Thymus (tissue), 11 donors: ENCODE data around the gene CKB. TPM values are rescaled to one million over a fixed set of nuclear protein-coding genes. Genes with fewer than 3 reads are reported as not detected.
A peak's percentile ranks its signal among the peaks of the same experiment; 100 is the strongest.

Experiments used
- DNase-seq, 9 donors: peaks; one replicate each; pipeline ENCODE4 v3.0.0-alpha.2; 2013; ENCODE audit warnings: low spot score in 9 of 9, low read depth in 6 of 9, missing footprints in 1 of 9
- H3K27ac ChIP-seq, 2 donors: one replicate each; pipeline ENCODE4 v1.5.1; 2013; ENCODE audit warnings: control low read depth in 1 of 2, low read depth in 1 of 2, low read length in 1 of 2, mild to moderate bottlenecking in 1 of 2, moderate library complexity in 1 of 2
- H3K27me3 ChIP-seq, 2 donors: one replicate each; pipeline ENCODE4 v1.5.1; 2013; ENCODE audit warnings: low read length in 1 of 2; ENCODE audit not compliant: control insufficient read depth in 2 of 2, insufficient read depth in 1 of 2
- H3K36me3 ChIP-seq, 2 donors: one replicate each; pipeline ENCODE4 v1.5.1; 2013; ENCODE audit warnings: low read length in 1 of 2, mild to moderate bottlenecking in 1 of 2, moderate library complexity in 1 of 2; ENCODE audit not compliant: control insufficient read depth in 2 of 2, insufficient read depth in 2 of 2
- H3K4me1 ChIP-seq, 2 donors: one replicate each; pipeline ENCODE4 v1.5.1; 2013; ENCODE audit warnings: low read length in 2 of 2; ENCODE audit not compliant: control insufficient read depth in 2 of 2, insufficient read depth in 2 of 2
- H3K4me3 ChIP-seq, 2 donors: one replicate each; pipeline ENCODE4 v1.5.1; 2013; ENCODE audit warnings: low read length in 2 of 2, control low read depth in 1 of 2, mild to moderate bottlenecking in 1 of 2
- H3K9me3 ChIP-seq, 2 donors: one replicate each; pipeline ENCODE4 v1.5.1; 2013; ENCODE audit warnings: low read length in 1 of 2, mild to moderate bottlenecking in 1 of 2; ENCODE audit not compliant: control insufficient read depth in 2 of 2, insufficient read depth in 1 of 2
- WGBS: extraction: QIAGEN DNeasy Blood & Tissue Kit; methylation state at CpG from one replicate; pipeline ENCODE4 v1.1.7; 2013; 5-methylcytosine and 5-hydroxymethylcytosine counted together
- polyA plus RNA-seq: library from polyadenylated mRNA; stranded (reverse); fragments of 200-250 nt; gene quantifications from one replicate; pipeline ENCODE4 v1.2.3, GENCODE V29; 2013
- total RNA-seq: library from RNA; stranded (reverse); fragments of 120-200 nt; gene quantifications from one replicate; pipeline ENCODE4 v1.2.4, GENCODE V29; 2013
- donor health status: healthy.

The CKB gene
- total and polyA plus RNA-seq, 2 donors: 8.6 to 37.9 TPM

DNA sequence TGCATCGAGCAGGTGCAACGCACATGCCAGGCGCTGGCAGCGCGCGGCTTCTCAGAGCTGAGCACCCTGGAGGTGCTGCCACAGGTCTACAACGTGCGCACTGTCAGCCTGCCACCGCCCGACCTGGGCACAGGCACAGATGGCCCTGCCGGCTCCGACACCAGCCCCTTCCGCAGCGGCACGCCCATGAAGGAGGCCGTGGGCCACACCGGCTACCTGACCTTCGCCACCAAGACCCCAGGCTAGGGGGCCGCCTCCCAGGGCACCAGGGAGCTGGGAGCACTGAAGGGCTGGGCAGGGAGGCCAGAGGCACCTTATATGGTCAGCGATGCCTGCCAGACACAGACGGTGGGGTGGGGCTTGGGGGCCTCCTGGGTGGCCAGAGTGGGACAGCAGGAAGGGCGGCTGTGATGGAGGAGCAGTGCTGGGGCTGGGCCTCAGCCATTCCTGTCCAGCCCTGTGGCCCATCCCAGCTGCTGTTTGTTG lies 12.0 kb upstream of the CKB start:
- 97% methylated on average over 22 of the region's 22 CpGs for WGBS
- peaks cover 4 to 9% of the 10 kb centered on the region in 2 donors for H3K4me1 ChIP-seq
- no peaks in the 10 kb centered on the region for H3K9me3 ChIP-seq
- no peak overlapping the region for H3K4me3 ChIP-seq
- peaks cover 0 to 12% of the 10 kb centered on the region in 2 donors for H3K27me3 ChIP-seq
- DNase-seq: no peak
- H3K27ac ChIP-seq: no peak overlapping the region
- H3K36me3 ChIP-seq: peaks cover 3 to 20% of the 10 kb centered on the region in 2 donors

DNA sequence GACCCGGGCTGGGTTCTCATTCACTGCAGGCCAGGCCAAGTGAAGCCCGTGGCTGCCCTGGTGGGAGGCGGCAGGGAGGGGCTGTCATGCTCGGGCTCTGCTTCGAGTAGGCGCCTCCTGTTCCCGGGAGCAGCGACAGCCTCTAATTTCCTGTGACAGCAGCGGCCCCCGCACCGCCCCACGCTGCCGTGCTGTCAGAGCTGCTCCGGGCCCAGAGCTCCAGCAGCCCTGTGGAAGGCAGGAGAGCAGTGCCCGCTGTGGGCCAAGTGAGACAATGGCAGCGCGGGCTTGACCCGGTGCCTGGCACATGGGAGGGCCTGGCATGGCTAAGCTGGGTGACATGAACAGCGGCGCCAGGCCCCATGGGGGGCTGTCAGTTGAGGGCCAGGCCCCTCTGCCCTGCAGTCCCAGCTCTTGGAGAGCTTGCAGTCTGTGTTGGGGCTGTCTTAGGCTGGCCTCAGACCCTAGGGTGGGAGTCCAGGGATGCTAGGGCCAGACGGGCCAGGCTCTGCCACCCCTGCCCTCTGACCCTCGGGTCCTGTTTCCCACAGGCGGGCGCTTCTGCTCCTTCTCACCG lies 11.5 kb upstream of the CKB start:
- H3K4me3 ChIP-seq: no peak overlapping the region
- peaks cover 3 to 20% of the 10 kb centered on the region in 2 donors for H3K36me3 ChIP-seq
- H3K9me3 ChIP-seq: no peaks in the 10 kb centered on the region
- DNase-seq: no peak
- peaks cover 6 to 12% of the 10 kb centered on the region in 2 donors for H3K4me1 ChIP-seq
- WGBS: 97% methylated on average over 25 of the region's 25 CpGs
- H3K27me3 ChIP-seq: peaks cover 0 to 9% of the 10 kb centered on the region in 2 donors
- no peak overlapping the region for H3K27ac ChIP-seq

DNA sequence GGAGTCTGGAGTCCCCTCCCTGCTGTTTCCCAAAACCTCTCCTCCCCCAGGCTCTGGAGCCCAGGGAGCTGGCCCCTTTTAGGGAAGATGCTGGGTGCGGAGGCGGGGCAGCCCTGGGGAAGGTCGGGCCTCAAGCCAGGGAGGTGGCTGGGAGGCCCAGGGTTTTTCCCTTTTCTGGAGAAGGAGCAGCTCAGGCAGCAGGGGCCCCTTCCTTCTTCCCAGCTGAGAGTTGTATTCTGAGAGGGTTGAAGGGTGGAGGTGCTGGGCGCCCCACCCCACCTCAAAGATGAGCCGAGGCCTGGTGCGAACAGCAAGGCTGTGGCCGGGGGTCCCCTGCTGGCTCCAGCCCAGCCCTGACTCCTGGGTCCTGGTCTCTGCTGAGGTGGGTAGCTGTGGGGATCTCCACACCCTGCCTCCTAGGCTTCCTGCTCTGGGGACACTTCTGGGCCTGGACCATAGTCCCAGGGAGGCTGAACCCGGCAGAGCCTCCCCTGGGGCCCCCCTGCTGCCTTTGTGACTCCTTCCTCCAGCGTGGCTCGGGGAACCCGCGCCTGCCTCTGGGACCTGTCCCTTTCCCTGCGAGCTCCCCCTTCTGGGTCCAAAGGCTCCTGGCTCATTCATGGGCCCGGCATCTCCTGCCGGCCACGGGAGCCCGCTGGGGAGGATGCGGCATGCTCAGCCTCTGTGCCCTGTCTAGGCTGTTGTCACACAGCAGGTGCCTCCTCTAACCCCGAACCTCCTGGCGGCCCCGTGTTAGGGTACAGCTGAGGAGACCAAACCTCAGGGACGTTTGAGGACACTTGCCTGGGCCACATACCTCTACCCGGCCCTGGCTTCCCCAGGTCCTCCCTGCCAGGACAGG lies 10.7 kb upstream of the CKB start:
- peaks cover 3 to 20% of the 10 kb centered on the region in 2 donors for H3K36me3 ChIP-seq
- peaks cover 0 to 2% of the 10 kb centered on the region in 2 donors for H3K27me3 ChIP-seq
- H3K4me3 ChIP-seq: no peak overlapping the region
- H3K27ac ChIP-seq: no peak overlapping the region
- 96% methylated on average over 23 of the region's 23 CpGs for WGBS
- no peaks in the 10 kb centered on the region for H3K9me3 ChIP-seq
- no peak for DNase-seq
- peaks cover 6 to 17% of the 10 kb centered on the region in 2 donors for H3K4me1 ChIP-seq

- H3K9me3 ChIP-seq: no peaks in the 10 kb centered on the region
- peaks cover 6 to 25% of the 10 kb centered on the region in 2 donors for H3K4me1 ChIP-seq
- no peak overlapping the region for H3K4me3 ChIP-seq
- DNase-seq: no peak
- WGBS: 98% methylated on average over 32 of the region's 32 CpGs
- H3K27ac ChIP-seq: no peak overlapping the region
- H3K36me3 ChIP-seq: peaks cover 3 to 20% of the 10 kb centered on the region in 2 donors
- H3K27me3 ChIP-seq: peaks cover 0 to under 1% of the 10 kb centered on the region in 2 donors
These were observed 9.8 kb upstream of the CKB start for GRCh38 chr14:103532216-103533136.

- no peak overlapping the region for H3K4me3 ChIP-seq
- peaks cover 0 to 9% of the 10 kb centered on the region in 2 donors for H3K27me3 ChIP-seq
- H3K4me1 ChIP-seq: peaks cover 6 to 25% of the 10 kb centered on the region in 2 donors
- H3K36me3 ChIP-seq: peaks cover 3 to 20% of the 10 kb centered on the region in 2 donors
- DNase-seq: no peak
- H3K27ac ChIP-seq: no peak overlapping the region
- WGBS: 98% methylated on average over 15 of the region's 15 CpGs
- H3K9me3 ChIP-seq: no peaks in the 10 kb centered on the region
These were observed 9.0 kb upstream of the CKB start for GRCh38 chr14:103531421-103532215.

DNA sequence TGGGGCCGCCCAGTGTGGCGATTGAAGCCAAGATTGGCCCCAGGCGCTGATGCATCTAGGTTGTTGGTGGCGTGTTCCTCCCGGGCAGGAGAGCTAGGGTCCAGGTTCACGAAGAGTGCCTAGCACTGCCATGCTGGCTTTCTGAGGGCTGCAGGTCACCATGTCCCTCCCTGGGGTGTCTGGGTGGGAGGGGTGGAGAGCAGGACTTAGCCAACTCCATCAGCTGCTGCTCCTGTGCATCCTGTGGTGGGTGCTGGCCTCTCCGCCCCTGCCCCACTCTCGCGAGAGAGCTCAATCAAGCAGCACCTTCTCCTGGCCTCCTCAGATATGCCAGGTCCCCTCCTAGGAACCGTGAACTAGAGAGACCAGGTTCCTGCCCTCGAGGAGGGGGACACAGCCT lies 8.2 kb upstream of the CKB start:
- H3K4me1 ChIP-seq: peaks cover 6 to 25% of the 10 kb centered on the region in 2 donors
- H3K36me3 ChIP-seq: peaks cover 3 to 20% of the 10 kb centered on the region in 2 donors
- DNase-seq: no peak
- peaks cover 2 to 17% of the 10 kb centered on the region in 2 donors for H3K27me3 ChIP-seq
- no peak overlapping the region for H3K27ac ChIP-seq
- WGBS: 95% methylated on average over 11 of the region's 11 CpGs
- no peak overlapping the region for H3K4me3 ChIP-seq
- H3K9me3 ChIP-seq: no peaks in the 10 kb centered on the region

DNA sequence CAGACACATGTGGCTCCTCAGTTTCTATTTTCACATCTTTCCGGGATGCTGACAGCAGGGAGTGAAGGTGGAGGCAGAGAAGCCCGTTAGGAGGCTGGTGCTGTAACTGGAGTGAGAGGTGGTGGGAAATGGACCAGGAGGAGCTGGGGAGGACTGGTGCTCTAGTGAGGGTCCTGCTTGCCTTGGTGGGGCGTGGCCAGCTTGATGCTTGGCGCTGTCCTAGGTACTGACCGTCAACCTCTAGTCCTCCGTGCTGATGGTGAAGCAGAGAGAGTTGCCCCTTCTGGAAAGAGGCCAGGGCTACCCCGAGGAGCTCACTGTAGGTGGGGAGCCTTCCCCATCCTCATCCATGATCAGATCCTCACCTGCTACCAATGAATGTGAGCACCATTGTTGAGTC lies 7.8 kb upstream of the CKB start:
- Histone ChIP-seq H3K27ac (no peak overlapping the region), H3K9me3 (no peaks in the 10 kb centered on the region), H3K27me3 (peaks cover 2 to 20% of the 10 kb centered on the region in 2 donors), H3K4me1 (peaks cover 6 to 25% of the 10 kb centered on the region in 2 donors), H3K36me3 (peaks cover 3 to 19% of the 10 kb centered on the region in 2 donors), H3K4me3 (no peak overlapping the region)
- DNase-seq: peak in 2 of 9 donors; percentile 26 to 35
- 89% methylated on average over 7 of the region's 7 CpGs for WGBS
